Thoracic aorta (tissue), 2 donors: ENCODE measurements around the gene INSIG1. TPM values are rescaled to one million over a fixed set of nuclear protein-coding genes. Genes with fewer than 3 reads are reported as not detected.

Experiments
- ATAC-seq: fragments of 150-250 bp; one replicate; pipeline ENCODE4 v1.8.0; 2017; ENCODE audit warnings: low read depth; ENCODE audit not compliant: insufficient number of reproducible peaks, low FRiP score
- DNase-seq: peaks from one replicate; pipeline ENCODE4 v3.0.0-alpha.2; 2020; ENCODE audit warnings: low spot score
- H3K27ac ChIP-seq, 2 donors: fragments of 200-600 bp; sonication (generic); 1 replicate in 1 of 2; 2 replicates in 1 of 2; pipeline ENCODE4 v1.5.1; 2016; ENCODE audit warnings: mild to moderate bottlenecking in 2 of 2, moderate library complexity in 2 of 2
- H3K27me3 ChIP-seq: fragments of 200-600 bp; sonication (generic); replicated peaks from 2 replicates; pipeline ENCODE4 v1.6.0; 2016; ENCODE audit warnings: mild to moderate bottlenecking; ENCODE audit not compliant: insufficient read depth
- H3K36me3 ChIP-seq: fragments of 200-600 bp; sonication (generic); one replicate; pipeline ENCODE4 v1.5.1; 2016
- H3K4me1 ChIP-seq, 2 donors: fragments of 200-600 bp; sonication (generic); 1 replicate in 1 of 2; 2 replicates in 1 of 2; pipeline versions ENCODE4 v1.5.1 to v1.6.0; 2016; ENCODE audit warnings: low read depth in 2 of 2, mild to moderate bottlenecking in 1 of 2; ENCODE audit not compliant: control insufficient read depth in 1 of 2
- H3K4me3 ChIP-seq: fragments of 200-600 bp; sonication (generic); 2 replicates; pipeline ENCODE4 v1.5.1; 2016; ENCODE audit warnings: mild to moderate bottlenecking
- H3K9me3 ChIP-seq: fragments of 200-600 bp; sonication (generic); 2 replicates; pipeline ENCODE4 v1.5.1; 2016
- total RNA-seq, 2 donors: library from RNA; depleted of rRNA; stranded (reverse); fragments of >200 nt; gene quantifications; one replicate each; pipeline versions ENCODE4 v1.1.0 to v1.2.3, GENCODE V29; 2016
- TF ChIP-seq, protein P1 (sequence below): fragments of 200-600 bp; sonication (generic); IDR thresholded peaks from one replicate; pipeline ENCODE4 v1.5.1; 2019; ENCODE audit warnings: antibody characterized with exemption

Gene INSIG1
- total RNA-seq, 2 donors from 2014 or later = 42.9 to 83.2 TPM

DNA sequence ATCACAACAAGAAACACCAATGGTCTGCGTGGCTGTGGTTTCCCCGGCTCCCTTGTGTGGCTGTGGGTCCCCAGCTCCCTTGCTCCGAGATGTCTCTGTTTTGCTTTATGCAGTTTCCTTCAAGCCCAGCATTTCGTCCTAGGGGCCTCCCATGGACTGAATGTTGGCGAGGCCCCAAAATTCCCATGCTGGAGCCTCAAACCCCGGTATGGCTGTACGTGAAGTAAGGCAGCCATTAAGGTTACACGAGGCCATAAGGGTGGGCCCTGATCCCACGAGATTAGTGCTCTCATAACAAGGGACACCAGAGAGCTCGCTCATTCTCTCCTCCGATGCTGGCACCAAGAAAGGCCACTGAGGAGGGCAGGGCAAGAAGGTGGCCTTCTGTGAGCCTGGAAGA, 44.6 kb downstream of the INSIG1 start:
- Histone ChIP-seq H3K27ac (no peak overlapping the region), H3K27me3 (no peaks in the 10 kb centered on the region), H3K4me1 (peaks cover 0 to 5% of the 10 kb centered on the region in 2 donors), H3K9me3 (no peaks in the 10 kb centered on the region), H3K36me3 (no peaks in the 10 kb centered on the region), H3K4me3 (no peak overlapping the region)
- TF ChIP-seq, protein P1, sequence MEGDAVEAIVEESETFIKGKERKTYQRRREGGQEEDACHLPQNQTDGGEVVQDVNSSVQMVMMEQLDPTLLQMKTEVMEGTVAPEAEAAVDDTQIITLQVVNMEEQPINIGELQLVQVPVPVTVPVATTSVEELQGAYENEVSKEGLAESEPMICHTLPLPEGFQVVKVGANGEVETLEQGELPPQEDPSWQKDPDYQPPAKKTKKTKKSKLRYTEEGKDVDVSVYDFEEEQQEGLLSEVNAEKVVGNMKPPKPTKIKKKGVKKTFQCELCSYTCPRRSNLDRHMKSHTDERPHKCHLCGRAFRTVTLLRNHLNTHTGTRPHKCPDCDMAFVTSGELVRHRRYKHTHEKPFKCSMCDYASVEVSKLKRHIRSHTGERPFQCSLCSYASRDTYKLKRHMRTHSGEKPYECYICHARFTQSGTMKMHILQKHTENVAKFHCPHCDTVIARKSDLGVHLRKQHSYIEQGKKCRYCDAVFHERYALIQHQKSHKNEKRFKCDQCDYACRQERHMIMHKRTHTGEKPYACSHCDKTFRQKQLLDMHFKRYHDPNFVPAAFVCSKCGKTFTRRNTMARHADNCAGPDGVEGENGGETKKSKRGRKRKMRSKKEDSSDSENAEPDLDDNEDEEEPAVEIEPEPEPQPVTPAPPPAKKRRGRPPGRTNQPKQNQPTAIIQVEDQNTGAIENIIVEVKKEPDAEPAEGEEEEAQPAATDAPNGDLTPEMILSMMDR = no peak
- no peak for DNase-seq
- no peak for ATAC-seq

DNA sequence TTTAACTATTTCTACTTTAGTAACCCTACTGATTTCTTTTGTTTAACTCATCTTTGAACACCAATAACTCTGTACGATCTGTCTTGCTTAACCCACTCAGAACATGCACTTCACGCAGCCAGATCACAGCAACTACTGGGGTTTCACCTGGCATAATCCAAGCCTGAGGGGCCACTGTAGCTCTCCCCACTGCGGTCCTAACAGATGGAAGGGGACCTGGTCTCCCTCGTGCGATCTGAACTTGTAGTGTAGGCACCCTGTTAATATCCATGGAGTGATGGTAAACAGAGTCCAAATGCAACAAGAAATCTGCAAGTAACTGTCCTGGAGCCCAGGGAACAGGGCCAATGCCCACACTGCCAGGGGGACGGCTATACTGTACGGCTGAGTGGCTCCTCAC, 45.5 kb downstream of the INSIG1 start:
- no peaks in the 10 kb centered on the region for H3K27me3 ChIP-seq
- ATAC-seq (no peak), DNase-seq (no peak)
- TF ChIP-seq, protein P1 = no peak
- no peak overlapping the region for H3K27ac ChIP-seq
- H3K9me3 ChIP-seq = no peaks in the 10 kb centered on the region
- H3K4me1 ChIP-seq = peaks cover 0 to 5% of the 10 kb centered on the region in 2 donors
- no peaks in the 10 kb centered on the region for H3K36me3 ChIP-seq
- H3K4me3 ChIP-seq = no peak overlapping the region

DNA sequence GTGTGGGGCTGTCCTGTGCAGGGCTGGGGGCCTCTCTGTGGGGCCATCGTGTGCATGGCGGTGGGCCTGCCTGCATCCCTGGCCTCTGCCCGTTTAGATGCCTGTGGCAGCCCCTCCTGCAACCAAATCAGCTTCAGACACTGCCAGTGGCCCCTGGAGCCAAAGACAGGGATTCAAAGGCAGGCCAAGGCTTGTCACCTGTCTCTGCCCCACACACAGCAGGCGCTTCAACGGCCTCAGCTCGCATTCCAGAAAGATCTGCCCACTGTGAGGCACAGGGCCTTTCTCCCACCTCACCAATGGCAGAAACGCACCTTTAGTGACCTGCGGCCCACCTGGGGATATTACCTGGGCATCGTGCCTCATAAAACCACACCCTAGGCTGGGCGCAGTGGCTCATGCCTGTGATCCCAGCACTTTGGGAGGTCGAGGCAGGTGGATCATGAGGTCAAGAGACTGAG, 46.0 kb downstream of the INSIG1 start:
- Histone ChIP-seq H3K4me3 (no peak overlapping the region), H3K9me3 (no peaks in the 10 kb centered on the region), H3K4me1 (peaks cover 0 to 5% of the 10 kb centered on the region in 2 donors), H3K27ac (no peak overlapping the region), H3K36me3 (no peaks in the 10 kb centered on the region), H3K27me3 (no peaks in the 10 kb centered on the region)
- DNase-seq = no peak
- TF ChIP-seq, protein P1 = no peak
- no peak for ATAC-seq

DNA sequence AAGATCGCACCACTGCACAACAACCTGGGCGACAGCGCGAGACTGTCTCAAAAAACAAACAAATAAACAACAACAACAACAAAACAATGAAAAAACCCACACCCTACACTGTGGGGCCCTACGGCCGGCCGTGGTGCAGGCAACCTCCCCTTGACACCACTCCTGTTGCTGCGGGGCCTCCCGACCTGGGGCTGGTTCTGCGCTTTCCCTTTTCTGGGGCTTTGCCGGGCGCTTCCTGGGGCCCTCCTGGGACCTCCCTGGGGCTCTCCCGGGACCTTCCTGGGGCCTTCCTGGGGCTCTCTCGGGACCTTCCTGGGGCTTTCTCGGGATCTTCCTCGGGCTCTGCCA, 46.6 kb downstream of the INSIG1 start:
- TF ChIP-seq, protein P1 = no peak
- Histone ChIP-seq H3K36me3 (no peaks in the 10 kb centered on the region), H3K27me3 (no peaks in the 10 kb centered on the region), H3K4me1 (peaks cover 0 to 5% of the 10 kb centered on the region in 2 donors), H3K9me3 (no peaks in the 10 kb centered on the region), H3K27ac (no peak overlapping the region), H3K4me3 (peak overlapping the region; percentile 67)
- DNase-seq (no peak), ATAC-seq (no peak)

DNA sequence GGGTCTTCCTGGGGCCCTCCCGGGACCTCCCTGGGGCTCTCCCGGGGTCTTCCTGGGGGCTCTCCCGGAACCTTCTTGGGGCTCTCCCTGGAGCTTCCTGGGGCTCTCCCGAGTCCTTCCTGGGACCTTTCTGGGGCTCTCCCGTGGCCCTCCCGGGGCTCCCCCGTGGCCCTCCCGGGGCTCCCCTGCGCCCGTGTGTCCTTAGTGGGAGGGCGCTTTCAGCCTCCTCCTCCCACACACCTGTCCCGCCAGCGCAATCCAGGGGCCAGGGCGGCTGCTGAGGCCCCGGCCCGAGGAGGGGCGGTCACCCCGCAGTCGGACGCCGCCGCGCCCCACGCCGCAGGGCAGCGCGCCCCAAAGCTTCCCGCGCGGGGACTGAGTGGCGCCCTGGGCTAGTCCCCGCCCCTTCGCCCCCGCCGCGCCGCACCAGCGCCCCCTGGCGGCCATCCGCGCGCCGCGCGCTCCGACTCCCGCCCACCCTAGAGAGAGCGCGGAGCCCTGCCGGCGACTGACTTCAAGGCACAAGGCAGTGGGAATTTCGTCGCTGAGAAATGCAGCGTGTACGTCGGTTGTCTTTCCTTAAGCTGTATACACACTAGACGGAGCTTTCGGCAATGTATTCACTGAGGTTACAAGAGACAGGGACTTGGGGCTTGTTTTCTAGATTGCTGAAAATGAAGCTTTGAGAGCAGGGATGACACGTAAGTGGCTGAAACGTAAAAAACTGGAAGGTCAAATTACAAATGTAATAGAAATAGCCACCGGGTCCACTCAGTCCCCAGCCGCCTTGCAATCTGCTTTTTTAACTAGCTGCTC, 47.1 kb downstream of the INSIG1 start:
- DNase-seq = peak; percentile 11
- peak overlapping the region; percentile 67 for H3K4me3 ChIP-seq
- H3K36me3 ChIP-seq = no peaks in the 10 kb centered on the region
- TF ChIP-seq, protein P1 = peak; percentile 90
- H3K27ac ChIP-seq = no peak overlapping the region
- H3K27me3 ChIP-seq = no peaks in the 10 kb centered on the region
- no peaks in the 10 kb centered on the region for H3K9me3 ChIP-seq
- peaks cover 0 to 5% of the 10 kb centered on the region in 2 donors for H3K4me1 ChIP-seq
- ATAC-seq = peak; percentile 86
